ENCODE results near the gene CDCP1. TPM values are rescaled to one million over a fixed set of nuclear protein-coding genes. Genes with fewer than 3 reads are reported as not detected.

The CDCP1 gene
- total RNA-seq, 1 experiment from 2014 or later, result 66.9 TPM

DNA sequence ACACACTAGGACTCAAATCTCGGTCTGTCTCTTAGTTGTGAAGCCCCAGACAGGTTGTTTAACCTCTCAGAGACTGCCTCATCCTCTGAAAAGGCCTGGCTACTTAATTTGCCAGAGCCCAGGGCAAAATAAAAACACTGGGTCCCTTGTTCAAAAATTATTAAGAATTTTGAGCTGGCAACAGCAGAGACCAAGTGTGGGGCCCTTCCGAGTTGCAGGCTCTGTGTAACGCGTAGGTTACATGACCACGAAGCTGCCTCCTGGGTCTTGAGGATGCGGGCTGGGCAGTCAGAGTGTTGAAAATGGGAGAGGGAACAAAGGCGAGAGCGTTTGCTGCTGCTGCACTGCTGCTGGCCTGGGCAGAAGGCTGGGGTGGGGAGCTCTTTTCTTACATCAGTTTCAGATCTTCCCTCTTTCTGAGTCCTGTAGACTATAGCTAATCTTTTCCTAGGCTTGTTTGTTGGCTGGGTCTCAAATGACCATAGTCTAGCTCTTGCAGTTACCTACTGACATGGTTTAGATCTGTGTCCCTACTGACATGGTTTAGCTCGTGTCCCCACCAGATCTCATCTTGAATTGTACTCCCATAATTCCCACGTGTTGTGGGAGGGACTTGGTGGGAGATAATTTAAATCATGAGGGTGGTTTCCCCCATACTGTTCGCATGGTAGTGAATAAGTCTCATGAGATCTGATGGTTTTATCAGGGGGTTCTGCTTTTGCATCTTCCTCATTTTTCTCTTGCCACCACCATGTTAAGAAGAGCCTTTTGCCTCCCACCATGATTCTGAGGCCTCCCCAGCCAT, 70.2 kb downstream of the CDCP1 start:
- peaks cover 18% of the 10 kb centered on the region for H3K27me3 Mint-ChIP-seq (ENCODE audit: unreplicated experiment)
- CTCF ChIA-PET, result no interaction called here
- no peak overlapping the region for H3K27ac Mint-ChIP-seq (ENCODE audit: unreplicated experiment)
- BruUV-seq (replicated peaks), result no TSS peak
- no peak overlapping the region for H3K4me3 Mint-ChIP-seq (ENCODE audit: low read depth, unreplicated experiment)
- DNase-seq, result no peak
- no peaks in the 10 kb centered on the region for H3K36me3 Mint-ChIP-seq (ENCODE audit: insufficient read depth, unreplicated experiment)
- H3K4me1 Mint-ChIP-seq (ENCODE audit: low read depth, unreplicated experiment), result no peaks in the 10 kb centered on the region
- intact Hi-C loops (cut with micrococcal nuclease; ENCODE audit: unreplicated experiment), result no loop called here
- no peak for TF ChIP-seq CTCF (IDR thresholded peaks at IDR 0.05; ENCODE audit: unreplicated experiment)
- H3K9me3 Mint-ChIP-seq (ENCODE audit: low read depth, unreplicated experiment), result no peaks in the 10 kb centered on the region

DNA sequence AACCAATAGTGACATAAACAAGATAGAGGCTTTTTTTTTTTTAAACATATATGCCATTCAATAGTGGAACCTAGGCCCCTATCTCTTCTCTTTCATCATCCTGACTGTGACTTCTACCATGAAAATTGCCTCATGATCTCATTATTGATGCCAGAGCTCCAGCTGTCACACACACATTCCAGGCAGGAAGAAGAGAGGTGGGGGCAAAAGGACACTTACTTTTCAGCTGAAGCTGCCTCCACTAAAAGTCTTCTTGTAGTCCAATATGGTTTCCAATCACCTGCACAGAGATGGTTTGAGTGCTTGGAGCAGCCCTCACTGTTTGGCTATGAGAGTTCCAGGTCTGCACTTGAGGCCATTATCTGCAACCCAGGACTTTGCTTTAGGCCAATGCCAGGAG, 75.1 kb downstream of the CDCP1 start:
- Mint-ChIP-seq H3K9me3 (ENCODE audit: low read depth, unreplicated experiment) (no peaks in the 10 kb centered on the region), H3K27ac (ENCODE audit: unreplicated experiment) (no peak overlapping the region), H3K36me3 (ENCODE audit: insufficient read depth, unreplicated experiment) (no peaks in the 10 kb centered on the region), H3K27me3 (ENCODE audit: unreplicated experiment) (peaks cover 18% of the 10 kb centered on the region), H3K4me3 (ENCODE audit: low read depth, unreplicated experiment) (no peak overlapping the region), H3K4me1 (ENCODE audit: low read depth, unreplicated experiment) (peaks cover 7% of the 10 kb centered on the region)
- no TSS peak for BruUV-seq (replicated peaks)
- no peak for DNase-seq
- intact Hi-C loops (cut with micrococcal nuclease; ENCODE audit: unreplicated experiment), result no loop called here
- TF ChIP-seq CTCF (IDR thresholded peaks at IDR 0.05; ENCODE audit: unreplicated experiment), result no peak
- CTCF ChIA-PET, result interaction anchor here (0.7 kb wide), 1 partner anchor 1459 kb away, joined by 3 read pairs; no protein-coding TSS in a partner anchor

GRCh38 chr3:45067941-45068340, 78.2 kb downstream of the CDCP1 start:
- no TSS peak for BruUV-seq (replicated peaks)
- intact Hi-C loops (cut with micrococcal nuclease; ENCODE audit: unreplicated experiment), result no loop called here

GRCh38 chr3:45067486-45067885, 78.7 kb downstream of the CDCP1 start:
- DNase-seq, result no peak
- Mint-ChIP-seq H3K4me1 (ENCODE audit: low read depth, unreplicated experiment) (peaks cover 17% of the 10 kb centered on the region), H3K36me3 (ENCODE audit: insufficient read depth, unreplicated experiment) (no peaks in the 10 kb centered on the region), H3K27ac (ENCODE audit: unreplicated experiment) (no peak overlapping the region), H3K27me3 (ENCODE audit: unreplicated experiment) (no peaks in the 10 kb centered on the region), H3K4me3 (ENCODE audit: low read depth, unreplicated experiment) (no peak overlapping the region), H3K9me3 (ENCODE audit: low read depth, unreplicated experiment) (no peaks in the 10 kb centered on the region)
- CTCF ChIA-PET, result interaction anchor here (0.6 kb wide), 1 partner anchor 29 kb away, joined by 3 read pairs; no protein-coding TSS in a partner anchor
- intact Hi-C loops (cut with micrococcal nuclease; ENCODE audit: unreplicated experiment), result no loop called here
- BruUV-seq (replicated peaks), result no TSS peak
- no peak for TF ChIP-seq CTCF (IDR thresholded peaks at IDR 0.05; ENCODE audit: unreplicated experiment)

More at GRCh38 chr3:45067941-45068340, 78.2 kb downstream of the CDCP1 start:
- Mint-ChIP-seq H3K4me1 (ENCODE audit: low read depth, unreplicated experiment) (peaks cover 17% of the 10 kb centered on the region), H3K27me3 (ENCODE audit: unreplicated experiment) (no peaks in the 10 kb centered on the region), H3K9me3 (ENCODE audit: low read depth, unreplicated experiment) (no peaks in the 10 kb centered on the region), H3K36me3 (ENCODE audit: insufficient read depth, unreplicated experiment) (no peaks in the 10 kb centered on the region), H3K4me3 (ENCODE audit: low read depth, unreplicated experiment) (no peak overlapping the region), H3K27ac (ENCODE audit: unreplicated experiment) (no peak overlapping the region)
- TF ChIP-seq CTCF (IDR thresholded peaks at IDR 0.05; ENCODE audit: unreplicated experiment), result no peak
- no peak for DNase-seq
- CTCF ChIA-PET, result no interaction called here

All from Calu3 (cell line).